Activated CD8-positive, alpha-beta memory T cell treated with anti-CD3 and anti-CD28 coated beads, Interleukin-2, amount 50 U/mL, for 1 hour (primary cell): ENCODE data around the gene RGS10.
"Not testable (repeated sequence)": the region's sequence is repeated elsewhere in the genome, so short reads cannot be mapped to it uniquely, and the experiment has no call there.

Experiments used
- DNase-seq: peaks from one replicate; pipeline ENCODE4 v3.0.0-alpha.2; 2020; ENCODE audit errors: extremely low read depth

Gene RGS10

DNA sequence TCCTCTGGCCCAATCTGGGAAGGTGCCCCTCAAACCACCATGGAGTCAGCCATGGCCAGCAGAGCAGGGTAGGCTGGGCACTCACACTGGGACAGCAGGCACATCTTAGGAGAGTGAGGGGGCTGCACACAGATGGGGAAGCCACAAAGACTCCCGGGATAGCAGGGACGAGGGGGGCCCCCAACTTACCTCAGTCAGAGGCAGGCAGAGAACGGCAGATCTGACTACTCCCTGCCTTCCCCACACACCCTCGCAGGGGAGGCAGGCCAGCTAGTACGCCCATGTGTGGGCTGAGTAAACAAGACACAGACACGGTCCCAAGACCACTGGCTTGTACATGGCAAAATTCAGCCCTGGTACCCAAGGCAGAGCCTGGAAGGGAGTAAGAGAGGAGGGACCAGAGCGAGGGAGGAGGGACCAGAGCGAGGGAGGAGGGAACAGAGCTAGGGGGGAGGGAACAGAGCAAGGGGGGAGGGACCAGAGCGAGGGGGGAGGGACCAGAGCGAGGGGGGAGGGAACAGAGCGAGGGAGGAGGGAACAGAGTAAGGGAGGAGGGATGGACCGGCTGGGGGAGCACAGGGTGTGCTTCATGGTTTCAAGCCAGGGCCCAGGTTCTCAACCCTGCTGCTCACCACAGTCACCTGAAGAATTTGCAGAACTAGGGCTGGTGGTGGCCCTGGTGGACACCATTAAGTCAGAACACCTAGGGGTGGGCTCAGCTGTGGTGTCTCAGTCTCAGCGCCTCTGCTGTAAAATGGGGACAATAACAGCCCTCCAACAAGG is 73.8 kb downstream of the RGS10 start:
- no peak for DNase-seq

DNA sequence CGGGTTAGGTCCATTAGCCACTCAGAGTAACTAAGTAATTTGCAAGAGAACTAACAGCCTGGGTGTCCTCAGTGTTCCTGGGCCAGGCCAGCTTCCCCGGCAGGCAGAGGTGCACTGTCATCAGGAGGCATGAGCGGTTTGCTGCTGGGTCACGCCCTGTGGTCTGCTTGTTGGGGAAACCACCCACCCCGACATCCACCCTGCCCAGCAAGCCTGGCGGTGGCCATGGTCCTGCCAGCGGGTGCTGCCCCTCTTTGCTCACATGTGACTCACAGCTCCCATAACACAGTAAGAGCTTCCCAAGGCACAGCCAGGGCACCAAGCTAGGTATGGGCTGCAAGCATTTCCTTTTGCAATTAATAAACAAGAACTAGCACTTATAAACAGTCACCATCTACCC is 75.9 kb downstream of the RGS10 start:
- DNase-seq: no peak

DNA sequence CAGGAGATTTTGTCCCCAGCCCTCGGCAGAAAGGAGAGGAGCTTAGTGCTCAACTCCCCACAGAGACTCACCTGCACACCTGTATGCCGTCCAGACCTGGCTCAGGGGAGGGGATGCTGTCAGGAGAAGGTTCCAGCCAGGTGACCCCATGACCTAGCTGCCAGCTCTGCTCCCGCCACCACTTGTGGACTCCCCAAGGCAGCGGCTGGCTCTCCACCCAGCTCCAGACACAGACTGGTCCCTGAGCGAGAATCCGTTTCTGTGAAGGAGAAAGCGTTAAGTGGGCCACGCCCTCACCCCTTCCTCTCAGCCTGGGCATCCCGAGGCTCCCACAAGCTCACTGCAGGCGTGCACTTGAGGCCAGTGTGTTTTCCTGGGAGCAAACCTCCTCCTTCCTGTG is 76.4 kb downstream of the RGS10 start:
- DNase-seq: no peak

DNA sequence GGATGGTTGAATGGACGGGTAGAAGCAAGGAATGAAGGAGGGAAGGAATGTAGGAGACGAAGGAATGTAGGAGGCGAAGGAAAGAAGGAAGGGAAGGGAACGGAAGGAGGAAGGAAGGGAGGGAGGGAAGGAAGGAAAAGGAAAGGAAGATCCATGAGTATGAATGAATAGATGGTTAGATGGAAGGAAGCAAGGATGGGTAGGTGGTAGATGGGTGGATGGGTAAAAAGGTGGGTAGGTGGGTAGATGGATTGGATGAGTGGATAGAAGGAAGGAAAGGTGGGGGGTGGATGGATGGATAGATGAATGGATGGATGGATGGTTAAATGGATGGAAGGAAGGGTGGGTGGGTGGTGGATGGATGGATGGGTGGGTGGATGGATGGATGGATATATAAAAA is 77.4 kb downstream of the RGS10 start:
- no peak for DNase-seq

DNA sequence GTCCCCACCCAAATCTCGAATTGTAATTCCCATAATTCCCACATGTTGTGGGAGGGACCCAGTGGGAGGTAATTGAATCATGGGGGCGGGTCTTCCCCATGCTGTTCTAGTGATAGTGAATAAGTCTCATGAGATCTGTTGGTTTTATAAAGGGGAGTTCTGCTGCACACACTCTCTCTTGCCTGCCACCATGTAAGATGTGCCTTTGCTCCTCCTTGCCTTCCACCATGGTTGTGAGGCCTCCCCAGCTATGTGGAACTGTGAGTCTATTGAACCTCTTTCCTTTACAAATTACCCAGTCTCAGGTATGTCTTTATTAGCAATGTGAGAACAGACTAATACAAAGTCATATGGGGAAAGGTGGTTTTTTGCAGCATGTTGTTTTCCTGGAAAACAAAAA is 79.3 kb downstream of the RGS10 start:
- DNase-seq: not testable (repeated sequence)

DNA sequence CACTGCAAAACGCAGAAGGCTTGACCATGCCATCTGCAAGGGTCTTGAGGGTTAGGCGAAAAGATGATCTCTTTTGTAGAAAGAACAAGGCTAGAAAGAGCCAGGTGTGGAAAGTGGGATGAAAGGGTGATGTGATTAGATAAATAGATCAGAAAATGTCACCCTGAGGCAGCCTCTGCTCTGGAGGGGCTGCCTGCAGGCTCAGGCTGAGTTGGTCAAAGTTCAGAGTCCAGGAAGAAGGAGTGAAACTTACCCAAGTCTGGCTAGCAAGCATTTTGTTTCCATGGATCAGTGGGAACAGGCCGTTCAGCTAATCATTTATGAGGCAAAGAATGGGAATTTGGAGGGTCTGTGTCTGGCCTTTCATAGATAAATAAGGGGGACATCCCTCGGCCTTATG is 79.7 kb downstream of the RGS10 start:
- no peak for DNase-seq

DNA sequence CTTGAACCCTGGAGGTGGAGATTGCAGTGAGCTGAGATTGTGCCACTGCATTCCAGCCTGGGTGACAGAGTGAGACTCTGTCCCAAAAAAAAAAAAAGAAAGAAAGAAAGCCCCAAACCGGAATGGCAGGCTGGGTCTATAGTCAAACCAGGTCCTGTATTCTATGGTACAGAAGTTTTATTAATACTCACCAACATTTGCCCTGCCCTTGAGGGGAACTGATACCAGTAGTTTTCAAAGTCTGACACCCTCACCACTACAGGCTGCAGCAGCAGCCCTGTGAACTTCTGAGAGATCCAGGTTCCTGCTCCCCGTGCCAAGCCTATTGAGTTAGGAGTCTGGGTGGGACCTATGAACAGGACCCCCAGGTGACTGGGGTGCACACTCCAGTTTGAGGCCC is 80.6 kb downstream of the RGS10 start:
- DNase-seq: no peak

DNA sequence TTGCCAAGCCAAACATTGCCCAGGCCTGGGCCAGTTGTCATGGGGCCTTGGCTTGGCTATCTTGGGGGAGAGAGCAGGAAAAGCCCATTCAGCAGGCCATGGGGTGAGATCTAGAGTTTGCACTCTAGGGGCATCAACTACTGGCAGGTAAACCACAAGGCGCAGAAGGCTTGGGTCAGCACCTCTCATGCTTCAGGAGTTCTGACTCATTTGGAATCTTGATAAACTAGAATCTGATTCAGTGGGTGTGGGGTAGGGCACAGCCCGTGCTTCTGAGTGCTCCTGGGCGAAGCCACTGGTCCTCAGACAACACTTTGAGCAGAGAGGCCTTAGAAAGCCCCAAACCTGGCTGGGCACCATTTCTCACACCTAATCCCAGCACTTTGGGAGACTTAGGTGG is 81.1 kb downstream of the RGS10 start:
- no peak for DNase-seq

DNA sequence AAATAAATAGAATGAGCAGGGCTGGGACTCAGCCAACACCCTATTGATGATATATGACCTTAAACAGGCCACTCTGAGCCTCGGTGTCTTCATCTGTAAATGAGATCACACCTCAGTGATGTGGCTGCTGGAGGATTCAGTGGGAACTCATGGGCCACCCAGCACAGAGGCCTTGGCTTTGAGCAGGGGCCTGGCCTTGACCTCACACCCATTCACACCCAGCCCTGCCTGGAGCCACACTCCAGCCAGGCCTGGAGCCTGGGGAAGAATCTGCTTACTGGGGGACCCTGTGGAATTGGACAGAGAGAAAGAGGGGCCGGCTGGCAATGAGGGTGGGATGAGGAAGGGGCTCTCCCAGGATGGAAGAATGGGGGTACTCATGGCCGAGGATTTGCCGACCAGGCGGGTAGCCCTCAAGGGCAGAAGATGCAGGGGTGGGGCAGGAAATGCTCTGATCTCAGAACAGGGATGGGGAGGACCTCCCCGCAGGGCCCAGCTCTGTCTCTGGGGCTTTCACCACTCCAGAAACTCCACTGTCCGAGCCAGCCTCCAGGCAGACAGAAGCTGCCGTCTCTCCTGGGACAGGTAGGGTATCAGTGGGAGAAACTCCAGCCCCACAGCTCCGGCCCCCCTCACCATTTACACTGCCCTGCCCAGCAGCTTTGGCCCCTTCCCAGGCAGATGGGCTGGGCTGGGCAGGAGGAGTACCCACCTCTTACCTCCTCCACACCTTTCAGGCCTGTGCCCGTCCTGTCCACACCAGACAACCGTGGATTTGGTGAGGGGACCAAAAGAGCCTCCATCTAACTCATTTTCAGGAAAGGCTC is 81.9 kb downstream of the RGS10 start:
- DNase-seq: no peak

DNA sequence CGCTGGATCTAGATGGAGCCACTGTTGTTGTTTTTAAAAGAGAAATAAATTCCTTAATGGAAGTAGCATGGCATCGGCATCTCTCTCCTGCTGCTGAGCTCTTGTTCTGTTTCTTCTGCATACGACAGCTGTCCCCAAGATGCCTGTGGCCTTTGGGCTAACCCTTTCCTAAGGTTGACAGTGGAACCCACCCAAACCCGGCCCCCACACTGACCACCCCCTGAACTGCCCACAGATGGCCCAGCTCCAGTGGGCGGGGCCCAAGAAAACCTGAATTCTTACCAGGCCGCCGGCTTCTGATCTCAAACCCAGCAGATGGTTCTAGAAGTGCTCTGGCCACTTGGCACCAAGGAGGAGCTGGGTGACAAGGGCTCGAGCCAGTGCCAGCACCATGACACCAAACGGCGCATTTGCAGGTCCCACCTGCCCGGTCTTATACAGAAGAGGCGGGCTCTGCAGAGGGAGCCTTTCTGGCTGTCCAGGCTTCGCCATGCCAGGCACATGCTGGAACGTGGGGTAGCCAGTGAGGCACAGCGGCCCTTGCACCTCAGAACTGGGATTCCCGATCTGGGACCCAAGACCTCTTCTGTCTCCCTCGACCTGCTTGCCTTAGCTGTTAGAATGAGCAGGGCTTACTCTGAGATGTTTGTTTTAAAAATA is 82.7 kb downstream of the RGS10 start:
- no peak for DNase-seq

DNA sequence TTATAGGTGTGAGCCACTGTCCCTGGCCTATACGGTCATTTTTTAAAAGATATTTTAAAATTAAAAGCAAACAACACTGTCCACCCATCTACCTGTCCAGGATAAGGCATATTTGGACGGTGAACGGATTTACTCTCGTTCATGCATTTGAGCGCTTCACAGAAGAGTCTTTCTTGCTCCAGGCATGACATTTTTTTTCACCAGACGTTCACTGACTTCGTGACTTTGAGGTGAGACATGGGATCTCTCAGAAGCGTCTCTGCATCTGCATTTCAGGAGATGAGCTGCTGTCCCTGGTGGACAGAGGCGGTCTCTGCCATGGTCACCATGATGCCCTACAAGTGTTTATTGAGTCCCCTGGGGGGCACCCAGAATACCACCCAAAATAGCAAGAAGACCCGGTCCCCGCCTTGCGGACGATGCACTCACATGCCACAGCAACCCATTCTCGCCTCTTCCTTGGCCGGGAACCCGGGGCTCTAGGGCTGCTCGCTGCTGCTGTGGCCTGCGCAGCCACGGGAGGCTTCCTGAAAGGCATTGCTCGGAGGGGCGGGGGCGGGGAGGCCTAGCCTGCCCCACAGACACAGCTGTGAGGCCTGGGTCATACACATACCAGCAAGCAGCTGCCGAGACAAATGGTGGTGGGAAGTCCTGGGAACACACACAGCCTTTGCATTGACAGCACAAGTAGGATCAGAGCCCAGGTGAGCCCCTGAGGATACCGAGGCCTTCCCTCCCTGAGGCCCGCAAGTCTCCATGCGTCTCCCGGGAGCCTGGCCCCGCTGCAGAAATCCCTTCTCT is 84.4 kb downstream of the RGS10 start:
- no peak for DNase-seq

DNA sequence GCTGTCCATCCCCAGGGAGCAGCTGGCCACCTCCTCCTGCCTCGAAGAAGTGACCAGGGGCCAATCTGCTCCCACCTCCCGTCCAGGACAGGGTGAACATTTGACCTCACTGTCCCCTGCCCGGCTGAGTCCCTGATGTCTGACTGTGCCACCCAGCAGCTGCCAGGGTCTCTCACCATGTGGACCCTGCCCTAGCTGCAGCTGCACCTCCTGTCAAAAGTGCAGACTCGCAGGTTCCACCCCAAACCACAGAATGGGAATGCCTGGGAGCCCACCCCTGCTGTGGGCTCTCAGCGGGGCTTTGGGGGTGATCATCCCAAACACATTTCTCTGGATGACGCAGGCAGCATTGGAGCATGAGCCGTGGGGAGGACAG is 86.1 kb downstream of the RGS10 start:
- DNase-seq: no peak

DNA sequence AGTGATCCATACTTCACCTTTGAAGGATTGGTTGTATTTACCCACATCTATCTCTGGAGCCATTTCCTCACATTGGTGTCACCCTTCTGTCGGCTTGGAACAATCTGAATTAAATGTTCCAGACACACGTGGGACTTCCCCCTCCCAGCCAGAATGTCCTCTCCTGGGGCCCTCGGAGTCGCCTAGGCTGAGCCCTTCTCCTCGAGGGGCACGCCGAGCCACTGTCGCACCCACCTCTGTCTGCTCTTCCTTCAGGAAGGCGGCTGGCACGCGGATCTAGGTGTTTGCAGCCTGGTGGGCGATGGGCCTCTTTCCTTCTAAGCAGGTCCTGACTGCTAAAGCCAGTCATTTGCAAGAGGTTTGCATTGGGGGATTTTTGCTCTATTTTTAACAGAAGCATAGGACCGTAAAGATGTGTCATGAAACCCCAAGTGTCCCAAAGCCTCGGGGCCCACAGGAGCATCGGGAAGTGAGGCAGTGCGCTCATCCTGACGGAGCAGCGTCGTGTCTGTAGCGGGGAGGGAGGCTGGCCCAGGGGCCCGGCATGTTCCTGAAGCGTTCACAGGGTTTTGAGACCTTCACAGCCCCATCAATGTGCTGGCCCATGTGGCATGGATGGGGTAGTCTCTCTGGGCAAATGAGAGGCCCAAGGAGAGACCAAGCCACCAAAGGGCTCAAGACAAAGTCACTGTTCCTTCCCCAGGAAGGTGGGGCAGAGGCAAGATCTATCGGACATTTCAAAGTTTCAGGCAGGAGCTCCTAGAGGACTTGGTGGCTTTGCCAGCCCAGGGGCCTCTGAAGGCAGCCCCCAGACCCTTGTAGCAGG is 86.7 kb downstream of the RGS10 start:
- no peak for DNase-seq

DNA sequence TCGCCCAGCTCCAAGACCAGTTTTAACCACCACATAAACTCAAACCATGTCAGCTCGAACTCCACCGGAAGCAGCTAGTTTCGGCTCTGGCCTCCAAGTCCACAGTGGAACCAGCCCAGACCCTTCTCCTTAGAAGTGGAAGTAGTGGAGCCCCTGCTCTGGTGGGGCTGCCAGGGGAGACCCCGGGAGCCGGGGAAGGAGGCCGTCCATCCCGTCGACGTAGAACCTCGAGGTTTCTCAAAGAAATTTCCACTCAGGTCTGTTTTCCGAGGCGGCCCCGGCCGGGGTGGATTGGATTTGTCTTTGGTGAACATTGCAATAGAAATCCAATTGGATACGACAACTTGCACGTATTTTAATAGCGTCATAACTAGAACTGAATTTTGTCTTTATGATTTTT is 87.5 kb downstream of the RGS10 start:
- no peak for DNase-seq

DNA sequence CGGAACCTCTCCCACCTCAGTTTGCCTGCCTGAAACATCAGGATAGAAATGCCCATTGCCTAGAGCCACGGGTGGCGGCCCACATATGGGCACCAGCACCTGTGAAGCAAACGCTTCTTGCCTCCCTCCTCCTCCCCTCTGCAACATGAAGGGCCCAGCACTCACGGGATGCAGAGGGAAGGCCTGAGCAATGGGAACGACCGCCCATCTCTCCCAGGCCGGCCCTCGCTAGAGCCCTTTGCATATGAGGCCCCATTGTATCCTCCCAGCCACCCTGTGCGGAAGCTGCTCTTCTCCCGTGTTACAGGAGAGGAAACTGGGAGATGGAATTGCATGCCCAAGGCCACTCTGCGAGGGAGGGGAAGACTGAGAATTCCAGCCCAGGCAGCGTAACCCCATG is 88.2 kb downstream of the RGS10 start:
- no peak for DNase-seq

DNA sequence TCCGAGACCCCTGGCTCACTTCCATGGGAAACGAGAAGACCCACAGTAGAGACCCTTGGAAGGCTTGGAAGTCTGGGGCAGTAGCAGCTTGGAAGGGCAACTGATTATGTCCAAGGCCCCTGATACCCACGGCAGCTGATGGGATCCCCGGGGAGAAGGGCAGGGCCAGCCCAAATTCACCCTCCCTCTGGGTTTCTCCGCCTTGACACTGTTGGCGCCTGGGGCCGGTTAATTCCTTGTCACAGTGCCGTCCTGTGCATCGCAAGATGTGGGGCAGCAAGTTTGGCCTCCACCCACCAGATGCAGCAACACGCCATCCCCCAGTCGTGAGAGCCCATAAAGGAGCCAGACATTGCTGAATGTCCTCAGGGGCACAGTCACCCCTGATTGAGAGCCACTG is 89.2 kb downstream of the RGS10 start:
- no peak for DNase-seq

DNA sequence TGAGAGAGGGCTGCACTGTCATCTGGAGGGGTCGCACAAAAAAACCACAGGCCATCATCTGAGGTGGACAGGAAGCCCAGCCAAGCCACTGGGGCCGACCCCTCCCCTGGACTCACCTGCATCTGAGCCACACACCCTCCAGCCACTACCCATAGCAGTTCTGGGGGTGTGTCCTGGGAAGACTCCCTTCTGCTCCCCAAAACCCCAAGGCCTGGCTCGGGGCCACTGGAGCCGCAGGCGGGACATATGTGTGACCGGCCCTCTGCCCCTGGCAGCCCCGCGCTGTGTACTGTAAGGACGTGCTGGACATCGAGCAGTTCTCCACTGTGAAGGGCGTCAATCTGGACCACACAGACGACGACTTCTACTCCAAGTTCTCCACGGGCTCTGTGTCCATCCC is 90.1 kb downstream of the RGS10 start:
- DNase-seq: no peak

DNA sequence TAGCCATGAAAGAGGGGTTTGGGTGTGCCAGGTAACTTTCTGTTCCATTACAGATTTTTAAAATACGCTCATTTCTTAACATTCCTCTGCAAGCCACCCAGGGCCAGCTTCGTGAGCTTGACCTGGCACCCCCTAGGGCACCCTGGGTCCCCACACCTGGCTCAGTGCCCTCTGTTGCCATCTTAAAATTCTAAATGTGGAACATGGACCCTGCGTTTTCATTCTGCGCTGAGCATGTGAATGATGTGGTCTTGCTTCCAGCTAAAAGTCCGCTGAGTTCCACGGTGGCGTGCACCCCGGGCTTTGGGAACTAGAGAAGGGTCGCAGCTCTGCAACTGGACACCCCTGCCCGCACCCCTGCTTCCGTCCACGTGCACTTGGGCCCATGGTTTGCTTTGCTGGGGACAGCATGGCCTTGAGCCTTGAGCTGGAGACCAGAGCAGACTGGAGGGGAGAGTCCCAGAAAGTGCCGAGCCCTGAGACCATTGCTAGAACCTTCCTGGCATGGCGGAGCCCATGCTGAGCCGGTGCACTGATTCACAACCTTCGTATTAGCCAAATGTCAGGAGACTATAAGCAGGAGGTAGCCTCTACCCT is 91.1 kb downstream of the RGS10 start:
- no peak for DNase-seq

DNA sequence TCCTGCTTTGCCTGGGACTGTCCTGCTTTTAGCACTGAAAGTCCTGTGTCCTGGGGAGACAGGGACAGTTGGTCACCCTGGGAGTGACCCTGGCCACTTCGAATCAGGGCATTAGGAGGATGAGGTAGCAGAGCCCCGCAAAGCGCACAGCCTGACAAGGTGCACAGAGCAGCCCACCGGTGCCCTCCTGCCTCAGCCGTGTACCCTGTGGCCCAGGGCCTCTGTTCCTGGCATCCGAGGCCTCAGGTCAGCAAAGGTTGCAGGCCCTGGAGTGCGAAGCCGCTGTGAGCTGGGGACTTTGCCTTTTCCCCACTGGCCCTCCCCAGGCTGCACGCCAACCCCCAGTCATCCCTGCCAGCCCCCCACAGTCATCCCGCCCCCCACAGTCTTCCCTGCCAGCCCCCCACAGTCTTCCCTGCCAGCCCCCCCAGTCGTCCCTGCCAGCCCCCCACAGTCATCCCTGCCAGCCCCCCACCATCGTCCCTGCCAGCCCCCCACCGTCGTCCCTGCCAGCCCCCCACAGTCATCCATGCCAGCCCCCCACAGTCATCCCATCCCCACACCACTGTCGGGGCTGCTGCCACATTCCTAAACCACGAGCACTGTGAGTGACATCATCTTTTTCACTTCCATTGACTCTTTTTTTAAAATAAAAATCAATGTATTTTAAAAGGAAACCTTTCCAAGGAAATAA is 91.8 kb downstream of the RGS10 start:
- no peak for DNase-seq
